NCI-H1048 (cell line): ENCODE data around the gene KLHL24.
A peak's percentile ranks its signal among the peaks of the same experiment; 100 is the strongest.
"Not testable (repeated sequence)": the region's sequence is repeated elsewhere in the genome, so short reads cannot be mapped to it uniquely, and the experiment has no call there.

Source experiments
- DNase-seq: peaks from one replicate; lab custom pipeline; 2025; lab: John Stamatoyannopoulos, UW

Gene KLHL24

DNA sequence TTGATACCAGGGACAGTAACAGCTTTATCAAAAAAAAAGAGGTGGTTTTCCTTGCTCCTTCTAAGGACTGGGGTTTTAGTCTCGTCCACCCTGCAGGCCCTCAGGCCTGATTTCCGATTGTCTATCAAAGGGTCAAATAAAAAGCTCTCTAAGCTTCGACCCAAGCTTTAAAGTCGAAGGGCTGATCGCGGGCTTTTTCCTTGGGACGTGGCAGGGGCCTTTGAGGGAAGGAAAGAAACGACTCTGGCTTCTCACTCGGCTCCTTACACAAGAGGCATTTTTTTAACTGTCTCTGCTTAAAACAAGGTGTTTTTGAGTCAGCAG is 354 bp upstream of the KLHL24 start:
- DNase-seq, result no peak

- DNase-seq, result peak; percentile 95
Observed at GRCh38 chr3:183636221-183637105, 1.0 kb downstream of the KLHL24 start.

DNA sequence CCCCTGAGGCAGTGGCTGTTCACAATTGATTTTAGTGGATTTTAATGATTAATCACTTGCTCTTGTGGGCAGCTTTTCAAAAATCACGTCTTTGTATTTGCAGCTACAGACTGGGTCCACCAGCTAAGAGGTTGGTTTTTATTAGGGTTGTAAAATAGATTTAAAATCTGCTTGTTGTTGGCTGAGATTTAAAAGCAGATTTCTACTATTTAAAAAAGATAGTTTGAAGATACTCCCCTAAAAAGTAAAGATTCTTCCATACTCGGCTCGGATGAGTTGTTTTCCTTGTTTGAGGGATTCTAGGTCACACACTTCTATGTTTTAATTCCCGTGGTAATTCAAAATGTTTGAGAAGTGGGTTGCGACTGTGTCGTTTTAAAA is 1.7 kb downstream of the KLHL24 start:
- DNase-seq, result no peak

GRCh38 chr3:183637633-183638032 is 2.2 kb downstream of the KLHL24 start:
- DNase-seq, result not testable (repeated sequence)

DNA sequence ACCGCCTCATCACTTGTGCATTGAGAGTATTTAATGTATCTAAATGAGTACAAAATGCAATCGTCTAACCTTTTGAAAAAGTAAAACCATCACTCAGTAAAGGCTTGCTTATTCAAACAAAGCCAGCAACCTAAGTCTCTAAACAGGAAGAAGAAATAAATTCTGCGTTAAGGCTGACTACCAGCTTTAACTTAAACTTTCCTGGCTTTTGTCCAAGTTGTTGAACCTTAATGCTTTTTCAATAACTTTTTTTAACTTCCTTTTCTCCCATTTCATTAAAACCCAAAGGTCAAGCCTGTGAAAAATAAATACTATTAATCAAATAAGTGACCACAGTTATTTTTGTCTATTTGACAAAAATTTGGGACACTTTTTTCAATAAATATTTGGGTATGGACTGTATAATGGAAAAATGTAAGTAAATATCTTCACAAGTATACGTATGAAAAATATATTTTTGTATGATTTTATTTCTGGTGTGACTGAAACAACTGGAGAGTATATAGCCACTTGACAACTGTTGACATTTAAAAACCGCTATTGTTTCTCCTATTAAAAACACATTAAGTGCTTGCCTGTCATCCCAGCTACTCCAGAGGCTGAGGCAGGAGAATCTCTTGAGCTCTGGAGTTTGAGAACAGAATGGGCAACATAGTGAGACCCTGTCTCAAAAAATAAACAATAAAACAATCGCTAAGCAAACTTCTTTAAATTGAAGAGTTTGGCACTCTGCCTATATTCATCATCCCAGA is 2.9 kb downstream of the KLHL24 start:
- DNase-seq, result no peak

- not testable (repeated sequence) for DNase-seq
Observed at GRCh38 chr3:183640635-183641034, 5.2 kb downstream of the KLHL24 start.

- no peak for DNase-seq
Observed at GRCh38 chr3:183641882-183642281, 6.5 kb downstream of the KLHL24 start.

- DNase-seq, result no peak
Observed at GRCh38 chr3:183644244-183644643, 8.8 kb downstream of the KLHL24 start.

DNA sequence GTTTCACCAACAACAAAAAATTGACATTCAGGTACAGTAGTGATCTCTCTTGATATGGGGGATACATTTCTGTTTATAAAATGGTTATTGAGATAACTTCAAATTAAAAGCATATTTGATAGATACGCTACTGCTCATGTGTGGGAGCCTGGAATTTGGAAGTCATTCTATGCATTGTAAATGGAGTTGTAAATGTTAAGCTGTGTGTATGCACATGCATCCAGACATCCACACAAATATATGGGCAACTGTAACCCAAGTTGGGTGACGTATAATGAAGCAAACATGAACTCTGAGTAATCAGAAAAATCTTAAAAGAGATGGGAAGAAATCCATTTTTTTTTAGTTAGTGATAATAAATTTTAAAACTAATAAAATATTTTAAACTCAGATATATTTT is 9.8 kb downstream of the KLHL24 start:
- no peak for DNase-seq

- DNase-seq, result no peak
Observed at GRCh38 chr3:183650554-183650953, 15.1 kb downstream of the KLHL24 start.

GRCh38 chr3:183653209-183654064 is 18.0 kb downstream of the KLHL24 start:
- DNase-seq, result no peak

DNA sequence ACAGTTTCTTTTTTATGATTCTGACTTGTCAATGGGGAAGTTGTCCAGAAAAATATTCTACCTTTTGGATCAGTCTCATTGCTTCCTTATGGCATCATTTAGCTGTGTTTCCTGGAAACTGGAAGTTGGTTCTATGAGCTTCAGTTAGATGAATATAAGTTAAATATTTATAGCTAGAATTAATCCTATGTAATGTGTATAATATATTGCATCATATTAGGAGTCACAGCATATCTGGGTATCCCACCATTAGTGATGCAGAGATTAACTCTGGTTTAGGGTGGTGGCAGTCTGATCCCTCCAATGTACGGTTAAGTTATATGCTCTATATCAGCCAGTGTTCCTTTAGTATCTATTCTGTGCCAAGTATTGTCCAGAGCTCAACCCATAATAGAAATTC is 19.3 kb downstream of the KLHL24 start:
- DNase-seq, result no peak

- no peak for DNase-seq
Observed at GRCh38 chr3:183662099-183662498, 26.7 kb downstream of the KLHL24 start.

DNA sequence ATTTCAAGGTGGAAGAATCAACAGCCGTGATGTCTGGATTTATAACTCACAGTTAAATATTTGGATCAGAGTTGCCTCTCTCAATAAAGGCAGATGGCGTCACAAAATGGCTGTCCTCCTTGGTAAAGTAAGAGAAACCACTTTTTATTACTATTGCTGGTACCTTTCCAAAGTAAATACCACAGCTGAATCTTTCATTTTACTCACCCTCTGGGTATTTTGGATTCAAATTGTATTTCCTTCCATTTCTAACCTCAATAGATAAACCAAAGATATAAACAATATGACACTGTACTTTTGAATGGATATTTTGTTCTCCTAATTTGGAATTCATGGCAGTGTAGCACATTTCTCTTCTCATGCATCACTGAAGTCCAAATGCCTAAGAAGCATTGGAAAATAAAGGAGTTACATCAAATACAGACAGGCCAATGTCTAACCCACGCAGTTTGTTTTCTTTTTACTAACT is 29.5 kb downstream of the KLHL24 start:
- DNase-seq, result peak; percentile 74

DNA sequence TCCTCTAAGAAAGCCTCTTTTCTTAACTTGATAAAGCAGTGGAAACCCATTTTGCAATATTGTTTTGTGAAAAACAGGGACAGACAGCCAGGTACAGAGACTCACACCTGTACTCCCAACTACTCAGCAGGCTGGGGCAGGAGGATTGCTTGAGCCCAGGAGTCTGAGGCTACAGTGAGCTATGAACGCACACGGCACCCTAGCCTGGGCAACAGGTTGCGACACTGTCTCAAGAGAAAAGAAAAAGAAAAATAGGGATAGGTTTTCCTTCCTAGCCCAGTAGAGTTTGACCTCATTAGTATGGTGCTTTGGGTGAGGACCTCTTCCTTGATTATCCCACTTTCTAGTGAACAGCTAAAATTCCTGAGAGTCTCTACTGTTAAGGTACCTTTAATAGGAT is 44.6 kb downstream of the KLHL24 start:
- no peak for DNase-seq

GRCh38 chr3:183687705-183688104 is 52.3 kb downstream of the KLHL24 start:
- DNase-seq, result no peak

- no peak for DNase-seq
Observed at GRCh38 chr3:183688874-183689273, 53.5 kb downstream of the KLHL24 start.

GRCh38 chr3:183689621-183690020 is 54.2 kb downstream of the KLHL24 start:
- DNase-seq, result not testable (repeated sequence)

GRCh38 chr3:183690402-183690995 is 55.1 kb downstream of the KLHL24 start:
- DNase-seq, result no peak

DNA sequence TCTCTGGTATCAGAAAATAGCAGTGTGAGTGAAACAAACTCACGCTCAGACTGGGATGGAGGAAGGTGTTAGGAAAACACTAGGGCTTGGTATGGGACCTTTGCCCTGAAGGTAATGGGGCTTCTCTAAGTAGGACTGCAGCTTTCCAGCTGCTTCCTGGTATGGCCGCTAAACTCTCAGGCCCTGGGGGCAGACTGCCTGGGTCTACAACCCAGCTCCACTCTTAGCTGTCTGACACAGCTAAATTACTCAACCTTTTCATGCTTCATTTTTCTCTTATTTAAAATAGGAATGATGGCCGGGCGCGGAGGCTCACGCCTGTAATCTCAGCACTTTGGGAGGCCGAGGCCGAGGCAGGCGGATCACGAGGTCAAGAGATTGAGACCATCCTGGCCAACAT is 57.0 kb downstream of the KLHL24 start:
- peak; percentile 4 for DNase-seq

DNA sequence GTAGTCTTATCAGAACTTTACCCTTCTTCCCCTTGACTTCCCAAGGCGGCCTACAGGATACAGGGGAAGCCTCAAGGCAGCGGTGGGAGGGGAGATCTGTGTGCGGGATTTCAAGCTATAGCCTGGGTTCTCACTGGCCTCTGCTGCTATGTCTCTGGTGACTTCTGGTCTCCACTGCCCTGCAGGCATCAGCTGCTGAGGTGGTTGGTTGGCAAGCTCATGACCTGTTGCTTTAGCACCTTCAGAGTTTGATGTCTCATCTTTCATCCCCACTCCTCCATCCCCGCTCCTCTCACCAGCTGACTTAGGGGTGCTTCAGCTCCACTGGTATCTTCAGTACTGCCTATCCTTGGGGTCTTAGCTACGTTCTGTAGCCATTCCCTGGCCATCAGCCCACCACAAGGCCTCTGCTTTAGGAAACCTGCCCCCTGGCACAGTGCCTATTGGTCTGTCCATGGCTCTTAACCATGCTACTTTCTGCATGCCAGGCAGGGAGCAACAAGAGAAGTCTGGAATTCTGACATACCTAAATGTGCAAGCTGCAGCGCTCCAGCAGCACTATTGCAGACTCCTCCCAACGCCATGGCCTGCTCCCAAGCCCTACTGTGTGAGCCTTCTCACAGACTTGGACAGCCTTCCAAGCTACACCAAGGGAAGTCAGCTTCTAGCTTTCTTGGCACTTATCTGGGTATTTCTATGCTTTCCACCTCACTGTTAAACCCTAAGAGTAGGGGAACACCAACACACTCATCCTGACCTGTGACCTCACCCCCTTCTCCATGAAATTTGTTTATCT is 60.3 kb downstream of the KLHL24 start:
- DNase-seq, result no peak
